Endometrial microvascular endothelial cells (primary cell): Measurements from ENCODE around the gene SETD3. TPM values are rescaled to one million over a fixed set of nuclear protein-coding genes. Genes with fewer than 3 reads are reported as not detected.

Source experiments
- in situ Hi-C: cut with HindIII; loops from 2 replicates; pipeline ENCODE4 v1.10.0; 2017; ENCODE audit warnings: low sequenced_read_pairs, low pct_unique_long_range_greater_than_20kb; ENCODE audit errors: inconsistent ontology term
- total RNA-seq: library from RNA; depleted of rRNA; stranded (reverse); fragments of >200 nt; gene quantifications from one replicate; pipeline ENCODE4 v1.2.3, GENCODE V29; 2015; ENCODE audit errors: inconsistent ontology term

Gene SETD3
- total RNA-seq, 1 donor from 2014 or later: 56.9 TPM

DNA sequence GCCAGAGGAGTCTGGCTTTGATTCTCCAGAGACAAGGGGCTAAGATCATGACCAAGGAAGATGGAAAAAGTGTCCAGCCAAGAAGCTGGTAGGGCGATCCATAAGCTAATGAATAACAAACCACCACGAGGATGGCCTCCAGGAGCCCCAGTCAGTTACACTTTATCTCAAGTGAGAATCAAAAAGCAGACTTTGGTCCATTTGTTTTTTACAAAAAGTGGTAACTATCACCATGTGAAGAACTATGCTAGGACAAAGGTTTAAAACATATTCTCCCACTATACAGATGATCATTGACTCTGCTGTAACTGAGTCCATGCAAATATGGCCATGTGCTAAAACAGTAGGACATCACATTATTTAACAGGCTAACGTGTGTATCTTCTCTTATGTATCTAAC is 13.9 kb downstream of the SETD3 start:
- in situ Hi-C loops: no loop called here

DNA sequence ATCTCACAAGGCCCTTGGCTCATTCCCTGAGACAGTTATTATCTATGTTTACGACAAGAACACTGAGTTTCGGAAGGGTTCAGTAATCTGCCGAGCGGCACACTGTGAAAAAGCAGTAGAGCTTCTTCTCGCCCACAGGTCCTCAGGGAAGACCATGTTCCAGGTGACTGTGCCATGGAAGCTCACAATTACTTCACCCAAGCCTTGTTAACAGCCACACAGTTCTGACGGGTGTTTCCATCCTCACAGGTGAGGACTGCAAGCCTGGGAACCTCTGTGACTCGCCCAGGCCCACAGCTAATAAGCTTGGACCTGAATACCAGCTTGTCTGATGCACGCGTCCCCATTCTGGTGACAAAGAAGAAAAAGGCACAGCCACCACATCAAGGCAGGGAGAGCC is 15.4 kb downstream of the SETD3 start:
- in situ Hi-C loops: no loop called here

DNA sequence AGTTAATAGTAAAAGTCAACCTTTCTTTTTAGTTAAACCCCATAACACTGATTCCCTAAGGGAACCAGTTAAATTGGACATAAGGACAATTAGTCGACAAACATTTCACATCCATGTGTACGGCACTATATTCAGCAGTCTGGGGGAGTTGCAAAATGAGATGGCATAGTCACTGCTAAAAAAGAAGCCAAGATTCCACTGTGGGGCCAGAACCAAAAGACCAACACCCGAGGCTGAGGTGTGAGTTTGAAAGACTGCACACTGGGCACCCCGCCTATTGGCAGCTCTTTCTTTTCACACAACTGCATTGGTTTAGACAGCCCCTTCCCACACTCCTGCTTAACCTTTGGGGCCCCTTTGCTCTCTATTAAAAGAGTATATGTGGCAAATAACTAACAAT is 16.7 kb downstream of the SETD3 start:
- in situ Hi-C loops: no loop called here

DNA sequence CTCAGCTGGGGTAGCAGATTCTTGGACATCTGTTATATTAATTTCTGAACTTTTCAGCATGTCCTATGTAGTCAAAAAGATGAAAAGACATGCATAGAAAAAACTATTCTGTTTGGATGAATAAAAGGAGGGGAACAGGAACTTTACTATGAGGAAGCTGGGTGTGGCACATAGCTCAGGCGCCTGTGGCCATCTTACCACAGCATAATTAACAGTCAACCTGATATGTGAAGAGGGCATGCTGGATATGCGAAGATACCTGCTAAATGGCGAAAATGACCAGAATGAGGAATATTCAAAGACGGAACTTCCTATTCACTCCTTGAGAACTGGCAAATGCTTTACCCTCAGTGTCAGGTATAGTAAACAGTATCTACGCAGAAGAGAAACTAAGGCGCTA is 18.4 kb downstream of the SETD3 start:
- in situ Hi-C loops: no loop called here

DNA sequence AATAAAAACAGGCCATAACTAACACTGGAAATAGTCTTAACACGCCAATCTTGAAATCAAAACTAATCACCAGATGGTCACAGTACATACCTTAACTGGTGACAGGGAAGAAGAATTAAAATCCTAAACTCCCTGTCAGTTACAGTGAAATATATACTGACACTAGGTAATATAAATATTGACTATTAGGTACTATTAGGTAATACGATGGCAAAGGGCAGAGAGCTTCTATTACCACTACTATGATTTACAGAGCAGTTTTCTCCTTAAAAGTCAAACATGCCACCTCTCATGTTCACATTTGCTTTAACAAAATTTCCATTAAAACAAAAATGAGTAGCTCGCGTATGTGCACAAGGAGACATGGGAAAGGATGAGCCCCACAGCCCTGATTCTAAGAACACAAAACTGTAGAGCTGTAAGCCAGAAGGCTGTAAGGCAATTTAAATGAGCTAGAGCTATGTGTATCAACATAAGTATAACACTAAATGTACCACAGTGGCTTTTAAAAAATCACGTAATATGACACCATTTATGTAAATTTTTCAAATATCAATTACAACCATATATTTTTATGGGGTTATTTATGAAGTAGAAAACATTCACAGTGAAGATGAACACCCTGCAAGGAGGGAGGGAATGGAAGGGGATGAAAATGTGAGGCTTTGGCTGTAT is 19.1 kb downstream of the SETD3 start:
- in situ Hi-C loops: no loop called here

DNA sequence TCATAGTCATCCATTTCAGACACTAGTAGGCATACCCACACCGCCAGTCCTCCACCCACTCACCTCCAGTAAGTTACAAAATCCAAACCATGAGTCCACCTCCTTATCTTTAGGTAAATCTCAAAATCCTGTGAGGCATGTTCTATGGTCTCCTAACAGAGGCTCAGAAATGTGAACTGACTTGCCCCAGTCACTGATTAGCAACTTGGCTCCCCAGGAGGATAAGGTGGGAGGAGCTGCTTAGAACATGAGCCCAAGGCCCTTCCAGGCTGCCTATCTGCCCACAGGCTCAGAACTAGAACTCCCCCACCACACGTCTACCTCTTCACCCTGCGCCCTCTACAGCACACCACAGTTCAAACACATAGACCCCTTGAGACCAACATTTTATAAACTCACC is 19.9 kb downstream of the SETD3 start:
- in situ Hi-C loops: no loop called here

DNA sequence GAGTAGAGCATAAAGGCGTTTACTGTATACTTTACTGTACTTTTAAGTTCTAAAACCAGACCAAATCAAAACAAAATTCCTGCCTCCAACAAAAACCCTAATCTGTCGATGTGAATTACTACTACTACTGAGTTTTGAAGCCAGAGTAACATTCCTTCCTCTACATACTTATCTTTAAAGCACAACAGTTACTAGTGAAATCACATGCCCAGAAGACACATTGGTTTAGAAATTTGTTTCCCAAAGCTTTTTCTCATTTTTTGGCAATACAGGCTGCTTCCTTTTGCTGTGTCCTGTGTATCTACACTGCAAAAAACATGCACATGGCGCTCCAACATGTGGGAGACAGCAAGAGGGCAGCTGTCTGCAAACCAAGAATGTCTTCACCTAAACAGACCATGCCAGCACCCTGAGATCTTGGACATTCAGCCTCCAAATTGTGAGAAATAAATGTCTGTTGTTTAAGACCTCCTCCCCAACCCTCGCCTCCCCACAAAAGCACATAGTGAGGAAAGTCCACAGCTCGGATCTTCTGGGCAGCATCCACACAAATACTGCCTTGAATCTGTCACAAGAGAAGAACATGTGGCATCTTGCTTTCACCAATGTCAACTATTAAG is 21.1 kb downstream of the SETD3 start:
- in situ Hi-C loops: no loop called here

DNA sequence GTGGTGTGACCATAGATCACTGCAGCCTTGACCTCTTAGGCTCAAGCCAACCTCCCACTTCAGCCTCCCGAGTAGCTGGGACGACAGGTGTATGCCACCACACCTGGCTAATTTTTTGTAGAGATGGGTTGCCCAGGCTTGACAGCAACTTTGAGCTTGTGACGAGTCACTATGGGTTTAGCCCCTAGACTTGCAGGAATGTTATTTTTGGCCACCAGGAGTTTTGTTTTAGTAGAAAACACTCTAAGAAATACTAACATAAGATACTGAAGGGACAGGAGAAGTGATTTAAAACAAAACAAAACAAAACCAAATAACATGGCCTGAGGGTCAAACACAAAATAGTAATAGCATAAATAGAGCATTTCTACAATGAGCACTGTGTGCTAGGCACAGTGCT is 26.4 kb downstream of the SETD3 start:
- in situ Hi-C loops: no loop called here

DNA sequence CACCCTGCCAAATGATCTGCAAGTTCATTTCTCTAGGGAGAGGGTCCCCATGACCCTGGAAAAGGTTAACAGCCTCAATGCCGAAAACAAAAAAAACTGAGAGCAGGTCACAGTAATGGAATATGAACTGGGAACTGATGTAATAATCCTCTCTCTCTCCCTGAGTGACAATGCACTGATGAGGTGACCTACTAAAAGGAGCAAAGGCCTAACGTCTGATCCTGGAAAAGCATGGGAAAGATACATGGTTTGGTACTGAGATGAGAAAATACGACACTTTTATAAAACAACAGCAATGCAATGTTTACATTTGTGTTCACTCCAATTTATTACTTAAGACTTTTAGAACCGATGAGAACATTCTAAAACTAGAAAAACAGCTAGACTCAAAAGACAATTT is 27.7 kb downstream of the SETD3 start:
- in situ Hi-C loops: no loop called here

DNA sequence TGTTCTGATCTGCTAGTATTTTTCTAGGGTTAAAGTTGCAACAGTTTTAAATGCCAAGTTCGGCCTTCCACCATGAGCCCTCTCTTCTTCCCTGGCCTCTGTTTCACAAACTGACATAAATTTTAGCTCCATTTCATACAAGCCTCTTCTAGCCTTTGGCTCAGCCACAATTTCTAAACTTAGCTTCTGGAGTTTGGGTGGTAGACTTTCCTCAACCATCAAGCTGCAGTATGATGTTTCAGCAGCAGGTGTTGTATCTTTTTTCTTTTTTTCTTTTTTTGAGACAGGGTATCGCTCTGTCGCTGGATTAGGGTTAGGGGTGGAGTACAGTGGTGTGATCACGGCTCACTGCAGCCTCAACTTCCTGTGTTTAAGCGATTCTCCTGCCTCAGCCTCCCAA is 29.4 kb downstream of the SETD3 start:
- in situ Hi-C loops: no loop called here

DNA sequence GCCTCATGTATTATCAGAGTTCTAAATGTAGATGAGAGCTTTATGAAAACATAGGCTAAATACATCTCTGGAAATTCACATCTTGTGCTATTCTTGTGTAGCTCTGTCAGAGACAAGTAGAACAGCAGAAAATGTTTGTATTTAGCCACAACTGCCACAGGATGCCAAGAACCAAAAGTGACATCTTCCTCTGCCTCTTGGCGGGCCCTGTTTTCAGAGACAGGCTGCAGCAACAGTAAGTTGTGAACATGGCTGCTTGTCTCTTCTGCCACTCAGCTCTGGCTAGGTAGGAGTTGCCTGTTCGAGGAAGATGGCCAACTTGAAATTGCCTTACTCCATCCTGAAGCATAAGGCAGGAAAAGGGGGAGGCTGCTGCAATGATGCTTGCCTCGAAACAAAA is 30.4 kb downstream of the SETD3 start:
- in situ Hi-C loops: no loop called here

DNA sequence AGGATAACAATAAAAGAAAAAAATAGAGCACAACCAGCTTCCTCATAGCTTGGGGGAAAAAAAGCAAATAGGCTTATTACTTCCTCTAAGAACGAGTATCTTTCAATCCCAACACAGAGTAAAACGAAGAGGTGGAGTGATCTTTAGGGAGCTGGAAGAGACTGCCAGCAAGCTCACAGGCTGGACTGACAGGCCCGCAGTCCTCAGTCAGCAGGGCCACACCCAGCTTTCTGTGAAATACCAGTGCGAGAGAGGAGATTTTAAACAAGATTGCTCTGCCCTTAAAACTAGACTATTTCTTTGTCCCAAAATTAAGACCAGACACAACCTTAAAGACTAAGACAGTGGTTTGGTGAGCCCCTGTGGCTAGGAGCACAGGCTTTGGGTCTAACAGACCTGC is 32.9 kb downstream of the SETD3 start:
- in situ Hi-C loops: no loop called here

DNA sequence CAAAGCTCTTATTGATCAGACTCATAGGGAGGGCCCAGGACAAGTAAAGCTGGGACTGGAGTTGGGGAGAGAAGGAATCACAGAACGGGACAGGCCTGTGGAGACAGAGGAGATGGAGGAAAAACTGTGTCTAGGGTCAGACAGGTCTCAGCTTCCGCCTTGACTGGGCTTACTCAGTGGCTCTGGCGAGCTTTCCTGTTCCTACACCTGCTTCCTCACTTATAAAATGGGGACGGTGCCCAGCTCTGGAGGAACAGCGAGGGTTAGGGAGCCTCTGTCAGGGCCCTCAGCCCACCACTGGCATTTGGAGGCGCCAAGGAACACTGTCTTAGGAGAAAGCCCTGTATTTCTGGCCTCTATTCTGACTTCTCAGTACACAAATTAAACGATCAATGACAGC is 34.7 kb downstream of the SETD3 start:
- in situ Hi-C loops: no loop called here

DNA sequence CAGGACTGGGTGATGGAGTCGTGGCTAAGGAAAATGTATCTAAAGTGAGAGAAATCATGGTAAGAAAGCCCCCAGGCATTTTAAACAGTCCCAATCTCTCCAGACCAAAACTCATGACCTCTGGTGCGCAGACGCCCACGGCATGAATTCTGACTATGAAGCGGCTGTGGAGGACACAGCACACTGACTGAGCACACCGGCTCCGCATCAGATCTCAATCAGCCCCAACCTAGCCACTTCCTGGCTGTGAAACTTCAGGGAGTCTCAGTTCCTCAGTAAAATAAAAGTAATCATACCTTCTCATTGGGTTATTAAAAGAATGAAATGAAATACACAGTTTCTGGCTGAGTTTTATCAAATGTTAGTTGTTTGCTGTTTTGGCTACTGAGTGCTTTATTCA is 38.7 kb downstream of the SETD3 start:
- in situ Hi-C loops: no loop called here

DNA sequence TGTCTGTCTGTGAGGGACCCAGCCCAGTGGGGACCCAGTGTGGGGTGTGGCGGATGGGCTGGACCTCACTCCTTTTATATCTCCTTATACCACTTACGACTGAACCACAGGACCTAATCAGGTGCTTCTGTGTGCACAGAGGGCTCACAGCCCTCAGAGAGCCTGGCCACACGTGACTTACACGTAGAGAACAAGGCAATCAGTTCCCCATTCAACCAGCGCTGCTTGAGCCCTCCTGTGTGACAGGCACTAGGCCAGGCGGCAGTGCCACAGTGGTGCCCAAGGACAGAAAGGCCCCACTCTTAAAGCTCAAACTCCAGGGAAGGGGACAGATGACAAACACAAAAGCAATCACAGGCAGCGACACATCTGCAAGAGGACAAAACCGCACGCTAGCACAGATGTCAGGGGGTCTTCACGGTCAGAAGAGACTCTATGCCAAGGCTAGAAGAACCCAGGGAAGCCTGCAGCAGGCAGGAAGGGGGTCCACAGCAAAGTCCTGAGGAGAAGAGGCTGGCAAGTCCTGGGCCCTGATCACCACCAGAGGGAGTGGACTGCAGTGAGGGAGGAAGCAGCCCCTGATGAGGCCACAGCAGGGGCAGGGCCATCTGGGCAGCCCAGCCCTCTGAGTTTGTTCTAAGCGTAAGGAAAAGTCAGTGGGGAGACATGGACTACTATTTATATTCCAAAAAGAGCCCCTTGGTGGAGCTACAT is 39.3 kb downstream of the SETD3 start:
- in situ Hi-C loops: no loop called here

DNA sequence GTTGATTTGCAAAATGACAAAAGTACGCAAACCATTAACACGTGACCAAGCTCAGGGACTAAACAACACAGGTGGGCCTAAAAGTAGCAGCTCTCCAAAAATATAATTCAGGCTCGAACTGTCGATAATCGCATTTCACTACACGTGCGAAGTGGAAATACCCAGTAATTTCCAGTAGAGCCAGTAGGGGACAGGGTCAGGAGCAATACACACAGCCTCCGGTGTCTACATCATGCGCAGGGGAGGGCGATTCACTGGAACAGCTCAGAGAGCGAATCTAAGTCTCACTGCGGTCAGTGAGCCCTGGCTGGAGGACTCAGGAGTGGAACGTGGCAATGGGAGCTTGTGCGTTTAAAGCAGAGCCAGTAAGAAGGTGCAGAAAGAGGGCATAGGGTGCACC is 40.4 kb downstream of the SETD3 start:
- in situ Hi-C loops: no loop called here

DNA sequence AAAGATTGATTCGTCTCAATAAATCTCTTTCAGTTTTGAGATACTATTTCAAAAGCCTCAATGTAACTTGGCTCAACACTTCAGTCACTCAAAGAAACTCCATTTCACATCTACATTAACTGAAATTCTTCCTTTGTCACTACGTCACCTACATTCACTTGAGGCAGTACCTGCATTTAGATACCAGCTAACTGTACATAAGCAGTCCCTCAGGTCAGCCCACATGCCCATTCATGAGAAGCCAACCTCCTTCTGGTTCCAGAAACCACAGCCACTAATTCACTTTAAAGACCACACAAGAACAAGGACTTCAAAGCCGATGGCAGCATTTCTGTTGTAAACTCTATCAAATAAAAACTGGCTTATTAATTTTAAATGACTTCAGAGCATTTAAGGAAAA is 43.0 kb downstream of the SETD3 start:
- in situ Hi-C loops: no loop called here

DNA sequence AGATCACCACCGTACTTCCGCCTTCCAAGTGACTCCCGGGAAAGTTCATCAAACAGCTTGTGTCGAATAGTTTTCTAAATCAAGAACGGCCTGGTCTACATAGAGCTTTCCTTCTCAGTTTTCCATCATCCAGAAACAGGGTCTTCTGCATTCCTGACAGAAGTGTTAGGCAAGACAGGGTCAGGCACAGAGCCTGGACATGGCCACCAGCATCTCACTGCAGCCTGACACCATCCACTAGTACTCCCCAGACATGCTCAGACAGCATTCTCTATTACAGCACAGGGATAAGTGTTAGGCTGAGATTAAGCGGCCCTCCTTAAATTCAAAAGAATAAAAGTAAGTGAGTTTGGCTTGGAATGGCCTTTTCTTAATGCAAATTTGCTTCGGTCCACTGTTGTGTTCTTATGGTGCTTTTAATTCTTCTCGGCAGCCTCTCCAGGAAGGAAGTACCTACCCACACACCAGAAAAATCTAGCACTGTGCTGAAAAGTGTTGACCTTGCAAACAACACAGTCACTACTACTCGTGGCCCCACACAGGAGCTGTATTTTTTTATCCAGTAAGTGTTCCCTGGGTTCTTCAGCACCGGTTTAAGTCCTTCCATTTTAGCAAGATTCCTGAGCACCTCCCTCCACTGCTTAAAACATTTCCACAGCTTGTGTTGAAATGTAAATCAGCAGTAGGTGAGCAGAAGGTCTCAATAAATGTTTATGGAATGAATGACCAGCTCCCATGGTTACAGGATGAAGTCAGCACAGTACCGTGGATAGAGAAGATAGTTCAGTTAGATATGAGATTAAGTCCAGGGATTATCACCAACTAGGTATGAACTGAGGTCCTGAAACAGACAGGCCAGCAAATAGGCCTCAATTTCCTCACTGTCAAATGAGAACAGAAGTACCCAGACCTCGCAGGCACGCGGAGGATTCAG is 44.1 kb downstream of the SETD3 start:
- in situ Hi-C loops: no loop called here

DNA sequence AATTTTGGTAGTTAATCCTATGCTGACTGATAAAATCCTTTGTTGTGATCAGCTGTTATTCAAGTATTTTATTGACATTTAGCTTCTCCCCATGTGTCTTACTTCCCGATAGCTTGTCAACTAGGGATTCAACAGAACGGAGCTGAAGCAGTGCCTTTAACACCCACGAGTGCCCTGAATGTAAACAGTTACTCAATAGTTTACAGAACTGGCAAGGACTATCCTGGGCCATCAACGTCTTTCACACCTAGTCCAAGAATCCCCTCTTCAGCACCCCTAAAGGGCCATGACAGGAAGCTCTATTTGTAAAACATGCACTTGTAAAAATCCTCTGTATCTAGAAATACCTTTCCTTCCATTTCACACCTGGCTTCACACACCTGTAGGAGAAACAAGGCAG is 45.3 kb downstream of the SETD3 start:
- in situ Hi-C loops: no loop called here
